MCF 10A (cell line): ENCODE data around the gene SNX13. TPM values are rescaled to one million over a fixed set of nuclear protein-coding genes. Genes with fewer than 3 reads are reported as not detected.

ENCODE experiments used
- BruUV-seq: library from RNA; stranded (reverse); fragments of 400-500 nt; replicated peaks from 2 replicates; lab custom pipeline; 2021; lab: Mats Ljungman, UMichigan
- CTCF ChIA-PET: fragments of 300-600 bp; sonication (Branson Sonifier 250); formaldehyde crosslinking; extraction: SDS; loops from one replicate; lab custom pipeline; 2021; ENCODE audit warnings: antibody characterized with exemption, inconsistent platforms; lab: Yijun Ruan, JAX
- POLR2A ChIA-PET: fragments of 300-600, 350-650 bp; sonication (Branson Sonifier 250); formaldehyde crosslinking; extraction: SDS; loops from one replicate; lab custom pipeline; 2020; ENCODE audit warnings: antibody characterized with exemption, inconsistent platforms; lab: Yijun Ruan, JAX
- DNase-seq: peaks from one replicate; pipeline ENCODE4 v3.0.0-alpha.2; 2018; ENCODE audit not compliant: unreplicated experiment
- H3K27ac Mint-ChIP-seq: one replicate; pipeline ENCODE4 v1.8.0; 2022; ENCODE audit warnings: mild to moderate bottlenecking, low read depth, mixed read lengths; ENCODE audit not compliant: unreplicated experiment
- H3K27me3 Mint-ChIP-seq: one replicate; pipeline ENCODE4 v1.8.0; 2022; ENCODE audit warnings: mixed read lengths; ENCODE audit not compliant: insufficient read depth, unreplicated experiment
- H3K36me3 Mint-ChIP-seq: one replicate; pipeline ENCODE4 v1.8.0; 2022; ENCODE audit warnings: mild to moderate bottlenecking, moderate library complexity, mixed read lengths; ENCODE audit not compliant: insufficient read depth, unreplicated experiment
- H3K4me1 Mint-ChIP-seq: one replicate; pipeline ENCODE4 v1.8.0; 2022; ENCODE audit warnings: mixed read lengths; ENCODE audit not compliant: insufficient read depth, unreplicated experiment
- H3K4me3 Mint-ChIP-seq: one replicate; pipeline ENCODE4 v1.8.0; 2022; ENCODE audit warnings: mild to moderate bottlenecking, moderate library complexity, mixed read lengths; ENCODE audit not compliant: unreplicated experiment
- H3K9me3 Mint-ChIP-seq: one replicate; pipeline ENCODE4 v1.8.0; 2022; ENCODE audit warnings: mixed read lengths; ENCODE audit not compliant: unreplicated experiment
- CTCF ChIP-seq: fragments of 200-600 bp; IDR thresholded peaks from one replicate; pipeline ENCODE4 v1.8.0; 2022; ENCODE audit warnings: antibody characterized with exemption, mild to moderate bottlenecking; ENCODE audit not compliant: unreplicated experiment
- intact Hi-C: fragments of 100-400 bp; cut with micrococcal nuclease; formaldehyde crosslinking; loops from 2 replicates; pipeline ENCODE4 v1.14.1; 2022
- total RNA-seq: library from RNA; stranded (reverse); gene quantifications from 2 replicates; pipeline ENCODE4 v1.2.3, GENCODE V29; 2022

The SNX13 gene
- total RNA-seq, 1 experiment from 2014 or later: 38.5 TPM

GRCh38 chr7:17984288-17984687 lies 44.0 kb upstream of the SNX13 start:
- peaks cover 15% of the 10 kb centered on the region for H3K4me1 Mint-ChIP-seq
- no peak overlapping the region for H3K27ac Mint-ChIP-seq
- no peaks in the 10 kb centered on the region for H3K27me3 Mint-ChIP-seq
- TF ChIP-seq CTCF: no peak
- BruUV-seq: no TSS peak
- H3K36me3 Mint-ChIP-seq: no peaks in the 10 kb centered on the region
- H3K9me3 Mint-ChIP-seq: peaks cover 7% of the 10 kb centered on the region
- ChIA-PET POLR2A (interaction anchor here (0.9 to 1.0 kb wide), 2 partner anchors 19 to 304 kb away, joined by 3 read pairs; no protein-coding TSS in a partner anchor), CTCF (interaction anchor here (1.0 to 1.3 kb wide), 3 partner anchors 12 to 360 kb away, joined by 3 to 5 read pairs (median 4); no protein-coding TSS in a partner anchor)
- DNase-seq: no peak
- intact Hi-C loops: no loop called here
- no peak overlapping the region for H3K4me3 Mint-ChIP-seq

- Mint-ChIP-seq H3K27me3 (no peaks in the 10 kb centered on the region), H3K4me3 (no peak overlapping the region), H3K9me3 (peaks cover 7% of the 10 kb centered on the region), H3K4me1 (peaks cover 15% of the 10 kb centered on the region), H3K27ac (no peak overlapping the region), H3K36me3 (no peaks in the 10 kb centered on the region)
- BruUV-seq: no TSS peak
- CTCF ChIA-PET: interaction anchor here (1.0 kb wide), 1 partner anchor 39 kb away, joined by 3 read pairs; no protein-coding TSS in a partner anchor
- intact Hi-C loops: no loop called here
- TF ChIP-seq CTCF: no peak
- DNase-seq: no peak
- POLR2A ChIA-PET: interaction anchor here (0.7 to 1.0 kb wide), 2 partner anchors 278 to 303 kb away, joined by 3 read pairs; no protein-coding TSS in a partner anchor
These were observed 43.1 kb upstream of the SNX13 start for GRCh38 chr7:17983221-17984062.

GRCh38 chr7:17976952-17977351 lies 36.7 kb upstream of the SNX13 start:
- Mint-ChIP-seq H3K36me3 (no peaks in the 10 kb centered on the region), H3K4me1 (no peaks in the 10 kb centered on the region), H3K4me3 (no peak overlapping the region), H3K9me3 (no peaks in the 10 kb centered on the region), H3K27ac (no peak overlapping the region), H3K27me3 (no peaks in the 10 kb centered on the region)
- no peak for TF ChIP-seq CTCF
- DNase-seq: no peak
- ChIA-PET CTCF (interaction anchor here (1.1 kb wide), 1 partner anchor 11 kb away, joined by 3 read pairs; no protein-coding TSS in a partner anchor), POLR2A (interaction anchor here (0.7 kb wide), 1 partner anchor 14 kb away, joined by 3 read pairs; no protein-coding TSS in a partner anchor)
- no TSS peak for BruUV-seq
- intact Hi-C loops: no loop called here

GRCh38 chr7:17971411-17971810 lies 31.1 kb upstream of the SNX13 start:
- Mint-ChIP-seq H3K27ac (no peak overlapping the region), H3K27me3 (no peaks in the 10 kb centered on the region), H3K4me3 (no peak overlapping the region), H3K9me3 (no peaks in the 10 kb centered on the region), H3K36me3 (no peaks in the 10 kb centered on the region), H3K4me1 (no peaks in the 10 kb centered on the region)
- BruUV-seq: no TSS peak
- CTCF ChIA-PET: interaction anchor here (0.8 kb wide), 1 partner anchor 120 kb away, joined by 3 read pairs; no protein-coding TSS in a partner anchor
- intact Hi-C loops: loop anchor here (1.0 to 5.0 kb wide), 3 partner anchors 350 to 601 kb away; no protein-coding TSS in a partner anchor
- POLR2A ChIA-PET: no interaction called here
- DNase-seq: peak; percentile 4
- TF ChIP-seq CTCF: peak; percentile 30
